Measurements from ENCODE around the gene TMEM88.

- TF ChIP-seq TAF1 (IDR thresholded peaks at IDR 0.05; ENCODE audit: borderline replicate concordance, insufficient read depth, low read length) (no peak), POLR2AphosphoS5 (IDR thresholded peaks at IDR 0.05; ENCODE audit: low read depth, low read length) (no peak), SIN3A (IDR thresholded peaks at IDR 0.05; ENCODE audit: borderline replicate concordance, insufficient read depth, low read length) (no peak)
These were observed 17.3 kb upstream of the TMEM88 start for GRCh38 chr17:7837408-7838088.

Measured in PFSK-1 (cell line).